GM12864 (cell line): Measurements from ENCODE around the gene ANKRD39.

Source experiments
- DNase-seq: peaks from one replicate; pipeline ENCODE4 v3.0.0-alpha.2; 2011; ENCODE audit warnings: low read depth
- H3K4me3 ChIP-seq: 2 replicates; pipeline ENCODE4 v1.5.1; 2011; ENCODE audit warnings: mild to moderate bottlenecking, low read depth, low read length, control low read depth
- CTCF ChIP-seq: IDR thresholded peaks from 2 replicates; pipeline ENCODE4 v1.5.1; 2011; ENCODE audit warnings: low read depth, mild to moderate bottlenecking, moderate library complexity, low read length, control low read depth, inconsistent platforms; ENCODE audit errors: missing control alignments

Gene ANKRD39

GRCh38 chr2:96824079-96824870, 33.5 kb downstream of the ANKRD39 start:
- no peak overlapping the region for H3K4me3 ChIP-seq
- TF ChIP-seq CTCF: no peak
- no peak for DNase-seq

- no peak overlapping the region for H3K4me3 ChIP-seq
- TF ChIP-seq CTCF: no peak
- DNase-seq: no peak
Measured at GRCh38 chr2:96823198-96823597, 34.6 kb downstream of the ANKRD39 start.

GRCh38 chr2:96822786-96823185, 35.0 kb downstream of the ANKRD39 start:
- H3K4me3 ChIP-seq: no peak overlapping the region

GRCh38 chr2:96821113-96821675, 36.6 kb downstream of the ANKRD39 start:
- no peak for TF ChIP-seq CTCF
- DNase-seq: no peak
- no peak overlapping the region for H3K4me3 ChIP-seq

More at GRCh38 chr2:96822786-96823185, 35.0 kb downstream of the ANKRD39 start:
- no peak for TF ChIP-seq CTCF
- no peak for DNase-seq

- no peak overlapping the region for H3K4me3 ChIP-seq
- DNase-seq: no peak
Measured at GRCh38 chr2:96819876-96820511, 37.8 kb downstream of the ANKRD39 start.

More at GRCh38 chr2:96819876-96820511, 37.8 kb downstream of the ANKRD39 start:
- TF ChIP-seq CTCF: no peak
